ENCODE measurements around the gene TMEM202.
"Not testable (repeated sequence)": the region's sequence is repeated elsewhere in the genome, so short reads cannot be mapped to it uniquely, and the experiment has no call there.

The TMEM202 gene

GRCh38 chr15:72397796-72398588 lies at the start of gene TMEM202:
TMEM202 (plus strand) TSS chr15:72398305; CDS start chr15:72398327, 22 bp downstream.
- no peak for DNase-seq (ENCODE audit: low read depth)

GRCh38 chr15:72353266-72353665 lies 44.8 kb upstream of the TMEM202 start:
- DNase-seq (ENCODE audit: low read depth): no peak

- DNase-seq (ENCODE audit: low read depth): no peak
Measured at GRCh38 chr15:72354496-72354895, 43.6 kb upstream of the TMEM202 start.

GRCh38 chr15:72358121-72358520 lies 40.0 kb upstream of the TMEM202 start:
- DNase-seq (ENCODE audit: low read depth): no peak

DNA sequence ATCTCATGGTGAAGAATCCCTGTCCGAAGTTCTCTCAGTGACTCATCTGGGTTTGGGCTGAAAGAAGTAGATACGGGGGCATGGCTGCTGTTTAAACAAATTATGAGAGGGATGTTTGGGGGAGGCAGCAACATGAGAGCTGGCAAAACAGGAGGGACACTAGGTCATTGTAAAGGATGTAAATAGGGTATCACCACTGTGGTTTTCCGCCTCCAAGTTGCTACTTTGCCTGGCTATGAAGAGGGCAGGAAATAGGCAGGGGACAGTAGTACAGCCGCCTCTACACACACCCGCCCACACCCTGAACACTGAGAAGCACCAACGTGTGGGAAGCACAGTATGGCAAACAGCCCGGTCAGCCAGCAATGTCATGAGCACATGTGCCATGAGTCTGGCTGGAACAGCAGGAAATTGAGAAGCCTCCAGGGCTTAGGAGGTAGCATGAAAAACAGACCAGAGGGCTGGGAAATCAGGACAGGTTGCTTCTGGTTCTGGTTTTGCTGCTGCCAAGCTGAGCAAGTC lies 39.4 kb upstream of the TMEM202 start:
- DNase-seq (ENCODE audit: low read depth): no peak

- no peak for DNase-seq (ENCODE audit: low read depth)
Measured at GRCh38 chr15:72361176-72361575, 36.9 kb upstream of the TMEM202 start.

- DNase-seq (ENCODE audit: low read depth): no peak
Measured at GRCh38 chr15:72365844-72366243, 32.3 kb upstream of the TMEM202 start.

DNA sequence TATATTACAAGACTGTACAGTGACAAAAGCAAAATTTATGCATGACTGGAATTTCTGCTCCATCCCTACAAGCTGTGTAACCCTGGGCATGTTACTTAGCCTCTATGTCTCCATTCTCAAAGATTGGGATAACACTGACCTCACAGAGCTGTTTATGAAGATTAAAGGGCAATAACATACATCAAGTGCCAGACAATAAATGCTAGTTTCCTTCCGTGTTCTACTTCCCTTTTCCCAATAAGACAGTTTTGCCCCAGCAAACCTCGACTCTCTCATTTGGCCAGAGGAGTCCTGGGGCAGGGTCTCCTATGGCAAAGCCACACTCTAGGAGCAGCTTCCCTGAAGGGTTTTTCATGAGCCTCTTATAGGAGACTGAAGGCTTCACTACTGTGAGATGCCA lies 29.8 kb upstream of the TMEM202 start:
- DNase-seq (ENCODE audit: low read depth): no peak

DNA sequence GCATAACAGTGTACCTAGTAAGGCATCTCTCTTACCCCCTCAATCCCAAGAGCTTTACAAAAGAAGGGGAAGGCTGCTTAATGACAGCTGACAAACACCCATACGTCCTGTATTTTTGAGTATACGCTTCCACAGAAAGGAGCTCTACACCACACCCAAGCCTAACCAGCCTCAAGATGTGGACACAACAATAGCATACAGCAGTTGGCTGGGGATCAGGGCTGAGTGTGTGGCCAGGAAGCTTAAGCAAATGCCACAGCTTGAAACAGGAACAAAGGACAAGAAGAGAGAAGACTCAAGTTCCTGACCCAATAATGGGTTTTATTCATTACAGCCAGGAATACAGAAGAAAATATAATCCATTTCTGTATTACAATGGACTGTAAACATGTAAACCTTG lies 29.2 kb upstream of the TMEM202 start:
- DNase-seq (ENCODE audit: low read depth): no peak

DNA sequence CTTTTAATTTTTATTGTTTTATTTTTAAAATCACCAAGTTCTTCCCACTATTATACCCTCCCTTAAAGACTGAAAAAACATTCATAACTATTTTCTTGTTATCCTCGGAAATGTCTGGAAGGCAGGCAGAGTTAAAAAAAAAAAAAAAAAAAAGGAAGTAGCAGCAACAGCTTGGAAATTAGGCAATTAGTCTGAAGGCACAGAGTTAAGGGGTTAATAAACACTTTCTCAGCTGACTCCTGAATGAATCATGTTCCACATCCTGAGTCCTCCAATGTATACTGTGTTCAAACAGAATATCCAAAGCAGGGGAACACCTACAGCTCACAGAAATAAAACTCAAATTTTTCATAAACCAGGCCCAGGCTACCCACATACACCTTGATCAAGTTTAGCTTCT lies 28.1 kb upstream of the TMEM202 start:
- DNase-seq (ENCODE audit: low read depth): no peak

- DNase-seq (ENCODE audit: low read depth): no peak
Measured at GRCh38 chr15:72372361-72372760, 25.7 kb upstream of the TMEM202 start.

DNA sequence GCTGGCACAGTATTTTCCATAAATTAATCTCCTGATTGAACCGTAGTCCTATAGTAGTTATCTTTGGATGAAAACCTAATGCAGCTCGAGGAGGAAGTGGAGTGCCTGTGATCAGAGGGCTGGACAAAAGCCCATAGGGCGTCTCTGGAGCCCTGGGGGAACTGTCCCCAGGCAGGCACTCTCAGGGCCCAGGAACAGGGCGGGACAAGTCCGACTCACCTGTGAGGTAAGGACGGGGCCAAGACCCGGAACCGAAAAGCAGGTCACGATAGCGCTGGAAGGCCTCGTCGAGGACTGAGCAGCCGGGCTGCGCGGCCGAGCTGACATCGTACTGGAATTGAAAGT lies 22.6 kb upstream of the TMEM202 start:
- no peak for DNase-seq (ENCODE audit: low read depth)

DNA sequence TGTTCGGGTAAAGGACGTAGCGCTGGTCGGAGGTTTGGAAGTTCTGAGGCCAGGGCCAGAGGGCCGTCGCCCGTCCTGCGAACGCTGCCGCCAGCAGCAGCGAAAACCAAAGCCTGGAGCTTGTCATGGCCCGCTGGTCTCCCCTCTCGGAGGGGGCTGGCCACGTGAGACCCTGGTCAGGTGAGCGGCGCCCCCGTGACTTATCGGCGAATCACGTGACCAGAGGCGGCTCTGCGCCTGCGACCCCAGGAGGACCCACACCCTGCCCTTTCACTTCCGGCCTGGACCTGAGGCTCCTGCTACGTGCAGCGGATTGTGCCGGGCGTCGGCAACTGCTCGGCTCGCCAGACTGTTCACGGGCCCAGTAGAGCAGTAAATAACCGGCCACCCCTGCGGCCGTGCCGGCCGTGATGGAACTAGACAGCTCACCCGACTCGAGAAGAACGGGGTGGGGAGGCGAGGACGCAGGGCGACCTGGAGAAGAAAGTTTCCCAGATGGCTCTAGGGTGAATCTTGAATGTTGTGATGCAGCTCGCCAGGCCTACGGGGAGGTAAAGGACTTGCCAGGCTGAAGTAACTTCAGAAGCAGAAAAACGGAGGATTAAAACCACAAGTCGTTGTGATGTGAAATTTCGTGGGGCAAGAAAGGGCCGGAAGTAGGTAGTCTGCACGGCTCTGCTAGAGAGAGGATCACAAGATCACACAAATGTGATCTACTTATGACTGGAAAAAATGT lies 22.1 kb upstream of the TMEM202 start, which contains the start of gene HEXA:
TSS of gene HEXA (minus strand) at position 169 of the 736 bp plus-strand sequence. CDS start at position 127, 42 bp downstream.
- peak; percentile 88 for DNase-seq (ENCODE audit: low read depth)

GRCh38 chr15:72377331-72377730 lies 20.8 kb upstream of the TMEM202 start:
- no peak for DNase-seq (ENCODE audit: low read depth)

GRCh38 chr15:72379106-72379505 lies 19.0 kb upstream of the TMEM202 start:
- not testable (repeated sequence) for DNase-seq (ENCODE audit: low read depth)

DNA sequence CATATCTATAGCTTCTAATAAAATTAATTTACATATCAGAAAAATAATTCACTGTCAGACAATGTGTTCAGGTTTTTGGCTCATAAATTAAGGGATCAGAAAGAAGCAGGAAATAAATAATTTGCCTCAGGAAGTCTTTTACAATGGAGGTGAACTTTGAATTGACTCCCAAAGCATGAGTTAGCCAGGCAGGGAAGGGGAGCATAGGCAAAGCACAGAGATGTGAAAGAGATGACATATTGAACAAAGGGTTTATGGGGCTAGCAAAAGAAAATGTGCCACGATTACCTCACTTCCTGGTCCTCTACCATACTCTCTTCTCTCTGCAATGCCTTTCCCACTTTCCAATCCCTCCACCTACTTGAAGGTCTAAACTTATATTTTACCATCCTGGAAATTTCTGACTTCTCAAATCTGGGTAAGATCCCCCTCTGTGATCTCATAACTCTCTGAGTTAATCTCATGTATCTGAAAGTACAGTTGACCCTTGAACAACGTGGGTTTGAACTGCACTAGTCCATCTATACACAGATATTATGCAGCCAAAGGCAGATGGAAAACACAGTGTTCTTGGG lies 18.2 kb upstream of the TMEM202 start:
- no peak for DNase-seq (ENCODE audit: low read depth)

DNA sequence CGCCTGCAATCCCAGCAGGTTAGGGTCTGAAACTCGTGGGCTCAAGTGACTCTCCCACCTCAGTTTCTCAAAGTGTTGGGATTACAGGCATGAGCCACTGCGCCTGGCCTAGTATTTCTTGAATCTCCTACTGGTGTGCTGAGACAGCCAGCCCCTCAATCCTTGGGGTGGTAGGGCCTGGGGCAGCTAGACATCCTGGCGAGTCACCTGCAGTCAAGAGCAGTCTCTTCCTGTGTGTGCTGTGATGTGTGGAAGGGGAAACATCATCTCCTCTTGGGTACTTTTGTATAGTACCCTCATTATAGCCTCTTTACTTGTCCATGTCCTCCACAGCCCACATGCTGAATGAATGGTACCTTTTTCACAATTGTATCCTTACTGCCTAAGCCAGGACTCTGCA lies 17.4 kb upstream of the TMEM202 start:
- DNase-seq (ENCODE audit: low read depth): no peak

- no peak for DNase-seq (ENCODE audit: low read depth)
Measured at GRCh38 chr15:72382146-72382545, 16.0 kb upstream of the TMEM202 start.

- DNase-seq (ENCODE audit: low read depth): no peak
Measured at GRCh38 chr15:72387741-72388140, 10.4 kb upstream of the TMEM202 start.

DNA sequence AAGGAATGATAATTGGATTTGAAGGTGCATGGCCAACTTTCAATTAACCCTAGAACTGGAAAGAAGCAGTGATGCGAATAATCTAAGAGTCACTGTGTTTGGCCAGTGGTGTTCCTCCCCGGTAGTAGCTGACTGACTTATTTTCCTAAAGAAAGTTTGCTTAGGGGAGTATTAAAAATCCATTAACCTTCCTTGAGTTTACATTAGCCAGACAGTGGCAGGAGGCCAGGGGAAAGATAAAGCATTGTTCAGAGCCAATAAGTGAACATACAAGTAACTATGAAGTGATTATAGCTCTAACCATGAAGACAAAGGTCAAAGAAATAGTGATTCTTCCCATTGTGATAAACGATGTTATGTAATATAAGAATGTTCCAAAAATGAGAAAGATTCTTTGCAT lies 8.9 kb upstream of the TMEM202 start:
- no peak for DNase-seq (ENCODE audit: low read depth)

- not testable (repeated sequence) for DNase-seq (ENCODE audit: low read depth)
Measured at GRCh38 chr15:72396331-72396730, 1.8 kb upstream of the TMEM202 start.

DNA sequence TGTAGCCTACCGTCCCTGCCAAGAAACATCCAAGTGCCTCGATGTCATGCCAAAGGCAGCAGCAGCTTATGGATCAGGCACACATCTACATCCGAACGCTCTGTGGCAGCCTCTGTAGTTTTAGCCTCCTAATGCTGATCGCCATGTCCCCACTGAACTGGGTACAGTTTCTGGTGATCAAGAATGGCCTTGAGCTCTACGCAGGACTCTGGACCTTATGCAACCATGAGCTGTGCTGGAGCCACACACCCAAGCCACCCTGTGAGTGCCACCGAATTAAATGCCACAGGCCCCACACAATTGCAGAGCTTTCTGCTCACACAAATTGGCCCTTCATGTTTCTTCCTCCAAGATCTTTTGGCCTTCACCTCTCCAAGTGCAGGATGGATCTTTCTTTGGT lies 543 bp downstream of the TMEM202 start:
- DNase-seq (ENCODE audit: low read depth): no peak

DNA sequence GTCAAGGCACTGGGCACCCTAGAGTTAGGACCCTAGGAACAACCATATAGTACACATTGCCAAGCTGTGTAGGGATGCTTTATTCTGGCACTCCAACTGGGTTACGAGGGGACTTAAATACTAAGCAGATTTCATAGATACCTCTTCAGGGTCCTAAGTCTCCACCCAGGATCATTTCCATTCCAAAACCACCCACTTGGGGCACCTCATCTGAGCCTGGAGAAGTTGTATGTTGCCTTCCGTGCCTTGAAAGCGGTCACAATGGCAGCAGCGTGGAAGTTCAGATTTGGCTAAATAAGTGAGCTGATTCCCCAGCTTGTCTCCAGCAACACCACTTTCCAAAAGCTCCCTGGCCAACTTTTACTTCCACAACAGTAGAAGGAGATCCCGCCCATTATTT lies 4.6 kb downstream of the TMEM202 start:
- no peak for DNase-seq (ENCODE audit: low read depth)
